Cardiac muscle cell (in vitro differentiated cells and primary cell): Measurements from ENCODE around the gene MTHFR. TPM values are rescaled to one million over a fixed set of nuclear protein-coding genes. Genes with fewer than 3 reads are reported as not detected.
A peak's percentile ranks its signal among the peaks of the same experiment; 100 is the strongest.

Experiments used
- DNase-seq, 2 donors: peaks; one replicate each; pipeline versions ENCODE4 v3.0.0 to v3.0.0-alpha.2; 2010 to 2017; ENCODE audit warnings: low read depth in 1 of 2, low spot score in 1 of 2
- H3K27ac ChIP-seq: fragments of 200-600 bp; sonication (generic); 2 replicates; pipeline ENCODE4 v1.5.1; 2016
- H3K27me3 ChIP-seq: fragments of 200-600 bp; sonication (generic); 2 replicates; pipeline ENCODE4 v1.6.0; 2016; ENCODE audit warnings: control low read depth
- H3K36me3 ChIP-seq: fragments of 200-600 bp; sonication (generic); 2 replicates; pipeline ENCODE4 v1.5.1; 2016; ENCODE audit warnings: control low read depth
- H3K4me1 ChIP-seq: fragments of 200-600 bp; sonication (generic); 2 replicates; pipeline ENCODE4 v1.8.1; 2017; ENCODE audit warnings: low read depth, mild to moderate bottlenecking, mixed run types
- H3K4me3 ChIP-seq: fragments of 200-600 bp; sonication (generic); 2 replicates; pipeline ENCODE4 v1.5.1; 2016; ENCODE audit warnings: mild to moderate bottlenecking
- H3K9me3 ChIP-seq: fragments of 200-600 bp; sonication (generic); 2 replicates; pipeline ENCODE4 v1.5.1; 2017; ENCODE audit warnings: low read depth, mild to moderate bottlenecking, control low read depth
- CTCF ChIP-seq: IDR thresholded peaks from 2 replicates; pipeline ENCODE4 v1.5.1; 2012; ENCODE audit warnings: low read depth, mild to moderate bottlenecking, low read length
- polyA plus RNA-seq: library from polyadenylated mRNA; unstranded; fragments of >200 nt; fragmentation: Nextera tagmentation; extraction: Ambion mirVana; gene quantifications from 2 replicates; pipeline ENCODE4 v1.2.1, GENCODE V29; 2016
- total RNA-seq: library from RNA; depleted of rRNA; stranded (reverse); fragments of >200 nt; gene quantifications from 2 replicates; pipeline ENCODE4 v1.2.3, GENCODE V29; 2016

MTHFR gene
- total and polyA plus RNA-seq, 2 experiments from 2014 or later = 37.5 to 64.0 TPM

GRCh38 chr1:11793819-11794218 is 11.9 kb downstream of the MTHFR start:
- peaks cover 21% of the 10 kb centered on the region for H3K36me3 ChIP-seq
- H3K4me3 ChIP-seq = no peak overlapping the region
- peak overlapping the region; percentile 98 for H3K27ac ChIP-seq
- no peak for TF ChIP-seq CTCF
- peaks cover 39% of the 10 kb centered on the region for H3K4me1 ChIP-seq
- no peak for DNase-seq
- no peaks in the 10 kb centered on the region for H3K27me3 ChIP-seq
- no peaks in the 10 kb centered on the region for H3K9me3 ChIP-seq

- peak; percentile 22 to 27 for DNase-seq
- H3K9me3 ChIP-seq = no peaks in the 10 kb centered on the region
- H3K27me3 ChIP-seq = no peaks in the 10 kb centered on the region
- peak overlapping the region; percentile 98 for H3K27ac ChIP-seq
- peaks cover 56% of the 10 kb centered on the region for H3K4me1 ChIP-seq
- H3K36me3 ChIP-seq = peaks cover 14% of the 10 kb centered on the region
- H3K4me3 ChIP-seq = no peak overlapping the region
- no peak for TF ChIP-seq CTCF
These were observed 13.7 kb downstream of the MTHFR start for GRCh38 chr1:11792106-11792505.

GRCh38 chr1:11790880-11791715 is 14.7 kb downstream of the MTHFR start:
- Histone ChIP-seq H3K4me1 (peaks cover 66% of the 10 kb centered on the region), H3K9me3 (no peaks in the 10 kb centered on the region), H3K36me3 (peaks cover 14% of the 10 kb centered on the region), H3K27me3 (no peaks in the 10 kb centered on the region), H3K4me3 (no peak overlapping the region), H3K27ac (peak overlapping the region; percentile 98)
- no peak for TF ChIP-seq CTCF
- peak; percentile 89 to 97 for DNase-seq

GRCh38 chr1:11790101-11790879 is 15.5 kb downstream of the MTHFR start:
- Histone ChIP-seq H3K9me3 (no peaks in the 10 kb centered on the region), H3K4me3 (no peak overlapping the region), H3K4me1 (peaks cover 68% of the 10 kb centered on the region), H3K36me3 (peaks cover 8% of the 10 kb centered on the region), H3K27me3 (no peaks in the 10 kb centered on the region), H3K27ac (peak overlapping the region; percentile 98)
- no peak for DNase-seq
- TF ChIP-seq CTCF = no peak

GRCh38 chr1:11789126-11790067 is 16.4 kb downstream of the MTHFR start:
- DNase-seq = peak in 1 of 2 donors; percentile 58
- H3K36me3 ChIP-seq = peaks cover 8% of the 10 kb centered on the region
- H3K4me3 ChIP-seq = no peak overlapping the region
- H3K4me1 ChIP-seq = peaks cover 75% of the 10 kb centered on the region
- peak overlapping the region; percentile 98 for H3K27ac ChIP-seq
- TF ChIP-seq CTCF = no peak
- H3K27me3 ChIP-seq = no peaks in the 10 kb centered on the region
- no peaks in the 10 kb centered on the region for H3K9me3 ChIP-seq
